HEK293T (cell line): ENCODE results near the gene TARS3.

Source experiments
- BHLHE40 ChIP-seq: fragments of 450-650 bp; IDR thresholded peaks from 2 replicates; pipeline ENCODE4 v1.6.1; 2016; ENCODE audit warnings: mild to moderate bottlenecking, moderate library complexity, borderline replicate concordance
- CTBP1 ChIP-seq: fragments of 450-650 bp; IDR thresholded peaks from 2 replicates; pipeline ENCODE4 v1.6.1; 2016; ENCODE audit warnings: borderline replicate concordance
- FOXA1 ChIP-seq: fragments of 450-650 bp; IDR thresholded peaks from 2 replicates; pipeline ENCODE4 v1.6.1; 2016; ENCODE audit warnings: mild to moderate bottlenecking
- FOXK2 ChIP-seq: fragments of 450-650 bp; IDR thresholded peaks from 2 replicates; pipeline ENCODE4 v1.6.1; 2016; ENCODE audit warnings: mild to moderate bottlenecking
- FOXM1 ChIP-seq: fragments of 450-650 bp; IDR thresholded peaks from 2 replicates; pipeline ENCODE4 v1.6.1; 2017; ENCODE audit warnings: mild to moderate bottlenecking, borderline replicate concordance
- NFRKB ChIP-seq: fragments of 450-650 bp; IDR thresholded peaks from 2 replicates; pipeline ENCODE4 v1.6.1; 2016; ENCODE audit warnings: mild to moderate bottlenecking, moderate library complexity
- PKNOX1 ChIP-seq: fragments of 450-650 bp; IDR thresholded peaks from 2 replicates; pipeline ENCODE4 v1.6.1; 2016
- SP1 ChIP-seq: fragments of 450-650 bp; IDR thresholded peaks from 2 replicates; pipeline ENCODE4 v1.6.1; 2017
- SUZ12 ChIP-seq: fragments of 450-650 bp; IDR thresholded peaks from 2 replicates; pipeline ENCODE4 v1.6.1; 2016; ENCODE audit warnings: mild to moderate bottlenecking

- no peak for TF ChIP-seq SP1
- no peak for TF ChIP-seq SUZ12
- TF ChIP-seq FOXM1: no peak
- no peak for TF ChIP-seq CTBP1
- TF ChIP-seq NFRKB: no peak
- TF ChIP-seq BHLHE40: no peak
- no peak for TF ChIP-seq FOXK2
- TF ChIP-seq PKNOX1: no peak
- no peak for TF ChIP-seq FOXA1
Observed at GRCh38 chr15:101625184-101625583, 99.1 kb downstream of the TARS3 start.
